H9 (cell line): Measurements from ENCODE around the gene TFB1M. TPM values are rescaled to one million over a fixed set of nuclear protein-coding genes. Genes with fewer than 3 reads are reported as not detected.

Experiments used
- DNase-seq: peaks from one replicate; pipeline ENCODE4 v3.0.0-alpha.2; 2017
- H2AFZ ChIP-seq: one replicate; pipeline ENCODE4 v1.6.1; 2013; ENCODE audit warnings: mild to moderate bottlenecking, low read length, control low read depth, moderate library complexity
- H2AK5ac ChIP-seq: 2 replicates; pipeline ENCODE4 v1.6.1; 2013; ENCODE audit warnings: low read length, control low read depth, mixed read lengths; ENCODE audit not compliant: insufficient read length
- H2BK120ac ChIP-seq: one replicate; pipeline ENCODE4 v1.6.1; 2013; ENCODE audit warnings: low read depth, mild to moderate bottlenecking, low read length, control low read depth, inconsistent platforms; ENCODE audit not compliant: poor library complexity, severe bottlenecking
- H2BK12ac ChIP-seq: 2 replicates; pipeline ENCODE4 v1.6.1; 2013; ENCODE audit warnings: low read length, control low read depth, mixed read lengths, low read depth; ENCODE audit not compliant: insufficient read length
- H2BK15ac ChIP-seq: 2 replicates; pipeline ENCODE4 v1.6.1; 2013; ENCODE audit warnings: low read depth, low read length, control low read depth
- H2BK20ac ChIP-seq: one replicate; pipeline ENCODE4 v1.6.1; 2013; ENCODE audit warnings: low read depth, mild to moderate bottlenecking, low read length, control low read depth, inconsistent platforms; ENCODE audit not compliant: poor library complexity, severe bottlenecking
- H2BK5ac ChIP-seq: 2 replicates; pipeline ENCODE4 v1.6.1; 2013; ENCODE audit warnings: low read length, control low read depth, mixed read lengths; ENCODE audit not compliant: insufficient read length
- H3K14ac ChIP-seq: 2 replicates; pipeline ENCODE4 v1.6.1; 2013; ENCODE audit warnings: low read length, control low read depth; ENCODE audit not compliant: insufficient read depth
- H3K18ac ChIP-seq: 2 replicates; pipeline ENCODE4 v1.6.1; 2013; ENCODE audit warnings: low read depth, mild to moderate bottlenecking, mixed read lengths, low read length, control low read depth; ENCODE audit not compliant: insufficient read length
- H3K23ac ChIP-seq: 2 replicates; pipeline ENCODE4 v1.6.1; 2013; ENCODE audit warnings: low read length, control low read depth, mixed read lengths, low read depth; ENCODE audit not compliant: insufficient read length
- H3K23me2 ChIP-seq: 2 replicates; pipeline ENCODE4 v1.6.1; 2013; ENCODE audit warnings: low read depth, mild to moderate bottlenecking, mixed read lengths, low read length, control low read depth; ENCODE audit not compliant: insufficient read length, poor library complexity, severe bottlenecking
- H3K27ac ChIP-seq: 2 replicates; pipeline ENCODE4 v1.5.1; 2013; ENCODE audit warnings: low read length, control low read depth, mixed read lengths, low read depth; ENCODE audit not compliant: insufficient read length
- H3K27me3 ChIP-seq: 2 replicates; pipeline ENCODE4 v1.6.1; 2013; ENCODE audit warnings: low read length, control low read depth, inconsistent platforms; ENCODE audit not compliant: insufficient read depth
- H3K4ac ChIP-seq: 2 replicates; pipeline ENCODE4 v1.6.1; 2013; ENCODE audit warnings: low read depth, mild to moderate bottlenecking, control low read depth, inconsistent platforms, low read length, moderate library complexity
- H3K4me1 ChIP-seq: 2 replicates; pipeline ENCODE4 v1.6.1; 2013; ENCODE audit warnings: low read length, control low read depth, inconsistent platforms; ENCODE audit not compliant: insufficient read depth
- H3K4me2 ChIP-seq: 2 replicates; pipeline ENCODE4 v1.6.1; 2013; ENCODE audit warnings: low read length, control low read depth, mixed read lengths; ENCODE audit not compliant: insufficient read length, insufficient read depth
- H3K56ac ChIP-seq: 2 replicates; pipeline ENCODE4 v1.6.1; 2013; ENCODE audit warnings: low read depth, mild to moderate bottlenecking, mixed read lengths, low read length, control low read depth; ENCODE audit not compliant: insufficient read length
- H3K79me1 ChIP-seq: 2 replicates; pipeline ENCODE4 v1.6.1; 2013; ENCODE audit warnings: low read depth, mild to moderate bottlenecking, moderate library complexity, low read length, control low read depth, inconsistent platforms; ENCODE audit not compliant: insufficient read depth, poor library complexity, severe bottlenecking
- H3K79me2 ChIP-seq: 2 replicates; pipeline ENCODE4 v1.6.1; 2013; ENCODE audit warnings: low read length, control low read depth, inconsistent platforms; ENCODE audit not compliant: insufficient read depth
- H3K9ac ChIP-seq: 2 replicates; pipeline ENCODE4 v1.6.1; 2013; ENCODE audit warnings: low read length, control low read depth, mixed read lengths; ENCODE audit not compliant: insufficient read length; ENCODE audit errors: extremely low read depth
- H3K9me3 ChIP-seq: one replicate; pipeline ENCODE4 v1.6.1; 2013; ENCODE audit warnings: low read depth, low read length, inconsistent platforms; ENCODE audit not compliant: control insufficient read depth
- H3T11ph ChIP-seq: one replicate; pipeline ENCODE4 v1.6.1; 2013; ENCODE audit warnings: mild to moderate bottlenecking, low read length, control low read depth, inconsistent platforms
- H4K20me1 ChIP-seq: one replicate; pipeline ENCODE4 v1.6.1; 2013; ENCODE audit not compliant: control insufficient read depth, insufficient read length, insufficient read depth
- H4K5ac ChIP-seq: 2 replicates; pipeline ENCODE4 v1.6.1; 2013; ENCODE audit warnings: low read depth, mild to moderate bottlenecking, mixed read lengths, low read length, control low read depth; ENCODE audit not compliant: insufficient read length
- H4K8ac ChIP-seq: replicated peaks from 2 replicates; pipeline ENCODE4 v1.6.1; 2013; ENCODE audit warnings: low read length, control low read depth, mixed read lengths, low read depth; ENCODE audit not compliant: insufficient read length
- H4K91ac ChIP-seq: 2 replicates; pipeline ENCODE4 v1.6.1; 2013; ENCODE audit warnings: low read depth, mild to moderate bottlenecking, moderate library complexity, mixed read lengths, low read length, control low read depth; ENCODE audit not compliant: insufficient read length
- H3K27ac Mint-ChIP-seq, 3 experiments: 2 replicates in 2 of 3; 3 replicates in 1 of 3; pipeline ENCODE4 v1.8.0; 2020 to 2021; ENCODE audit warnings: mixed read lengths in 3 of 3, mild to moderate bottlenecking in 1 of 3, moderate library complexity in 1 of 3
- H3K27me3 Mint-ChIP-seq: 2 replicates; pipeline ENCODE4 v1.8.0; 2021; ENCODE audit warnings: low read depth, mild to moderate bottlenecking, moderate library complexity, mixed read lengths
- H3K36me3 Mint-ChIP-seq, 3 experiments: 2 replicates in 2 of 3; 3 replicates in 1 of 3; pipeline ENCODE4 v1.8.0; 2020 to 2021; ENCODE audit warnings: low read depth in 3 of 3, mixed read lengths in 3 of 3; ENCODE audit not compliant: insufficient read depth in 1 of 3
- H3K4me1 Mint-ChIP-seq, 2 experiments: 2 replicates each; pipeline ENCODE4 v1.8.0; 2020; ENCODE audit warnings: mixed read lengths in 2 of 2
- H3K4me3 Mint-ChIP-seq, 2 experiments: 2 replicates in 1 of 2; 3 replicates in 1 of 2; pipeline ENCODE4 v1.8.0; 2020 to 2021; ENCODE audit warnings: mild to moderate bottlenecking in 2 of 2, mixed read lengths in 2 of 2, moderate library complexity in 1 of 2
- H3K9me3 Mint-ChIP-seq, 2 experiments: 2 replicates in 1 of 2; 3 replicates in 1 of 2; pipeline ENCODE4 v1.8.0; 2020; ENCODE audit warnings: mild to moderate bottlenecking in 2 of 2, mixed read lengths in 2 of 2, moderate library complexity in 1 of 2
- WGBS: extraction: QIAGEN DNeasy Blood & Tissue Kit; methylation state at CpG from one replicate; pipeline ENCODE4 v1.1.7; 2013; ENCODE audit warnings: missing lambda C conversion rate, low lambda C conversion rate, mixed read lengths; ENCODE audit not compliant: insufficient read length; ENCODE audit errors: extremely low coverage; 5-methylcytosine and 5-hydroxymethylcytosine counted together
- total RNA-seq: library from RNA; stranded (reverse); gene quantifications from 2 replicates; pipeline ENCODE4 v1.2.1, GENCODE V29; 2021
- TF ChIP-seq, protein P1 (sequence below): fragments of 200-600 bp; sonication (generic); conservative IDR thresholded peaks from 3 replicates; pipeline ENCODE4 v1.8.0; 2021; ENCODE audit warnings: antibody characterized with exemption, mild to moderate bottlenecking

TFB1M gene
- total RNA-seq, 1 experiment from 2014 or later, result 28.6 TPM

DNA sequence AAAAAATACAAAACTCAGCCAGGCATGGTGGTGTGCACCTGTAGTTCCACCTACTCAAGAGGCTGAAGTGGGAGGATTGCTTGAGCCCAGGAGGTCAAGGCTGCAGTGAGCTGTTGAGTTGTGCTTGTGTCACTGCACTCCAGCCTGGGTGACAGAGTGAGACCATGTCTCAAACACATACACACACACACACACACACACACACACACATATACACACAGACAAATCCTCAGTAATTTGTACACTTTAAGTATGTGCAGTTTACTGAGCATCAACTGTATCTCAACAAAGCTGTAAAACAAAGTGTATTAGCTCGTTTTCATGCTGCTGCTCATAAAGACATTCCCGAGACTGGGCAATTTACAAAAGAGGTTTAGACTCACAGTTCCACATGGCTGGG is 7.3 kb downstream of the TFB1M start:
- Histone ChIP-seq H4K8ac (no peak overlapping the region), H4K91ac (no peak overlapping the region), H3K79me2 (no peaks in the 10 kb centered on the region), H3K27ac (no peak overlapping the region), H3K27me3 (no peaks in the 10 kb centered on the region), H3K9ac (no peak overlapping the region), H2AFZ (no peak overlapping the region), H2BK20ac (no peak overlapping the region), H3K4me1 (no peaks in the 10 kb centered on the region), H2BK120ac (no peak overlapping the region), H4K5ac (no peak overlapping the region), H3T11ph (no peak overlapping the region), H3K14ac (no peak overlapping the region), H3K18ac (no peak overlapping the region), H2BK5ac (no peak overlapping the region), H3K23ac (no peak overlapping the region), H2AK5ac (no peak overlapping the region), H3K23me2 (no peaks in the 10 kb centered on the region), H3K4me2 (no peak overlapping the region), H3K9me3 (no peaks in the 10 kb centered on the region), H2BK15ac (no peak overlapping the region), H4K20me1 (no peaks in the 10 kb centered on the region), H3K79me1 (no peaks in the 10 kb centered on the region), H3K56ac (no peak overlapping the region), H2BK12ac (no peak overlapping the region), H3K4ac (no peak overlapping the region)
- H3K4me1 Mint-ChIP-seq, result peaks cover 5 to 7% of the 10 kb centered on the region in 2 experiments
- no peaks in the 10 kb centered on the region for H3K27me3 Mint-ChIP-seq
- TF ChIP-seq, protein P1, sequence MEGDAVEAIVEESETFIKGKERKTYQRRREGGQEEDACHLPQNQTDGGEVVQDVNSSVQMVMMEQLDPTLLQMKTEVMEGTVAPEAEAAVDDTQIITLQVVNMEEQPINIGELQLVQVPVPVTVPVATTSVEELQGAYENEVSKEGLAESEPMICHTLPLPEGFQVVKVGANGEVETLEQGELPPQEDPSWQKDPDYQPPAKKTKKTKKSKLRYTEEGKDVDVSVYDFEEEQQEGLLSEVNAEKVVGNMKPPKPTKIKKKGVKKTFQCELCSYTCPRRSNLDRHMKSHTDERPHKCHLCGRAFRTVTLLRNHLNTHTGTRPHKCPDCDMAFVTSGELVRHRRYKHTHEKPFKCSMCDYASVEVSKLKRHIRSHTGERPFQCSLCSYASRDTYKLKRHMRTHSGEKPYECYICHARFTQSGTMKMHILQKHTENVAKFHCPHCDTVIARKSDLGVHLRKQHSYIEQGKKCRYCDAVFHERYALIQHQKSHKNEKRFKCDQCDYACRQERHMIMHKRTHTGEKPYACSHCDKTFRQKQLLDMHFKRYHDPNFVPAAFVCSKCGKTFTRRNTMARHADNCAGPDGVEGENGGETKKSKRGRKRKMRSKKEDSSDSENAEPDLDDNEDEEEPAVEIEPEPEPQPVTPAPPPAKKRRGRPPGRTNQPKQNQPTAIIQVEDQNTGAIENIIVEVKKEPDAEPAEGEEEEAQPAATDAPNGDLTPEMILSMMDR, result no peak
- DNase-seq, result no peak
- peak overlapping the region in 2 of 3 experiments; percentile 7 to 70; a peak in 4 of 7 replicates for H3K27ac Mint-ChIP-seq
- H3K4me3 Mint-ChIP-seq, result no peak overlapping the region
- WGBS, result no CpG with 5 or more reads among the region's 2 CpGs
- no peaks in the 10 kb centered on the region for H3K9me3 Mint-ChIP-seq
- H3K36me3 Mint-ChIP-seq, result peaks cover 15 to 55% (median 54%) of the 10 kb centered on the region in 3 experiments; a peak in 6 of 7 replicates
